ENCODE data around the gene PHF2.

GRCh38 chr9:93645921-93646639, 69.7 kb downstream of the PHF2 start:
- no peak for TF ChIP-seq CTCF (IDR thresholded peaks at IDR 0.05)
- no peak for TF ChIP-seq POLR2AphosphoS5 (IDR thresholded peaks at IDR 0.05; ENCODE audit: insufficient read depth in 1 of 2, low read depth in 1 of 2)

Measured in vagina (tissue), 2 donors.